GM21526 (cell line): ENCODE measurements around the gene RNF208.
"Not testable (repeated sequence)": the region's sequence is repeated elsewhere in the genome, so short reads cannot be mapped to it uniquely, and the experiment has no call there.

ENCODE experiments used
- ATAC-seq: cut with Tn5 transposase; IDR thresholded peaks from one replicate; pipeline ENCODE4 v1.9.1; 2021; ENCODE audit warnings: moderate library complexity; ENCODE audit not compliant: unreplicated experiment, low FRiP score

RNF208 gene, protein sequence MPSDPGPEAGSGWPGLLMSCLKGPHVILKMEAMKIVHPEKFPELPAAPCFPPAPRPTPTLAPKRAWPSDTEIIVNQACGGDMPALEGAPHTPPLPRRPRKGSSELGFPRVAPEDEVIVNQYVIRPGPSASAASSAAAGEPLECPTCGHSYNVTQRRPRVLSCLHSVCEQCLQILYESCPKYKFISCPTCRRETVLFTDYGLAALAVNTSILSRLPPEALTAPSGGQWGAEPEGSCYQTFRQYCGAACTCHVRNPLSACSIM

DNA sequence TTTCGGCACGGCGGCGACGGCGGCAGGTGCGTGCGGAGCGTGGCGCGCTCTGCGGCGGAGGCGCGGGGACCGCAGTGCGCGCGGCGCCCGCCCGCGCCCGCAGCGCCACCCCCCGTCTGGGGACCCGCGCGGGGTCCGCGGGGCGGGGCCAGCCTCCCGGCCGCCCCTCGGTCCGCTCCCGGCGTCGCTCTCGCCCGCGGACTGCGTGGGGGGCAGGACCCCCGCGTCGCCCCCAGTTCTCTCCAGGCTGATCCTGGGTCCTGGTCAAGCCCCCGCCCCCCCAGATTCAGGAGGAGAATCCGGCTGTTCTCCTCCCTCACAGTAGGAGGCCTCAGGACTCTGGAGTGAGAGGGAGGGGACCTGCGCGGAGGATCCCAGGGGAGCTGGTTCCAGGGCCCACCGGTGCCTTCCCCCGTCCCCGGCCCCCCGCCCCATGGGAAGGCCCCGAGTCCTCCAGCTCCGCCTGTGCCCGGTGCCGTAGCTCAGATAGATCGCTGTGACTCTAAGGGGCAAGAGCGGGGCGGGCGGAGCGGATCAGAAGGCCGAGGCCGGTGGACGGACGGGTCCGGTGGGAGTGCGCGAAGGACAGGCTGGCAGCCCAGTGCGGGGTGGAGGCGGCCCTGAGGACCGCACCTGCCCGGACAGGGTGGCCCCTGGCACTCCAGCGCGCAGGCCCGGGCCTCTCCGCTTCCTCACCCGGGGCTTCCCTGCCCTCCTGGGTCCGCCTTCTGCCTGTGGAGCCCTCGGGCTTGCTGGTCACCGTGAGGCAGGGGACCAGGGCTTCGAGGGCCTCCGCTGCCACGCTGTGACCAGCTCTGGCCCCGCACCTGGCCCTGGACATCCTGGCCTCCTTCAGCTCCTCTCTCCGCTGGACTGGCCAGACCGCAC, at the start of gene RNF208:
Gene RNF208 (minus strand): TSS at position 51 of the 888 bp plus-strand sequence. CDS start 1,028 bp downstream, outside the sequence.
- no peak for ATAC-seq

DNA sequence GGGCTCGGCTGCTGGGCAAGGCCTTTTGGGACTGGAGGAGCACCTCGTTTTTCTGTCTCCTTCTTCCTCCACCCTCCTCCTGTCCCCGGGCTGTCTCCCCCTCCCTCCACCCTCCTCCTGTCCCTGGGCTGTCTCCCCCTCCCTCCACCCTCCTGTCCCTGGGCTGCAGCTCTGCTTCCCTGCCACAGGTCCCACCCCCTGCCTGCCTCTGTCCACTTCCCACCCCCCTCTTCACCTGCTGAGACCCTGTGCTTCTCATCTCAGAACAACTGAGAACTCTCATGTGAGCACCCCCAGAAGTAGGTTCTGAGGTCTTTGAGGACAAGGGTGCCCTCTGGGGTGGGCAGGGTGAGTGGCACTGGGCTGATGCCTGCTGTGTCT, 49.6 kb upstream of the RNF208 start:
- ATAC-seq = no peak

DNA sequence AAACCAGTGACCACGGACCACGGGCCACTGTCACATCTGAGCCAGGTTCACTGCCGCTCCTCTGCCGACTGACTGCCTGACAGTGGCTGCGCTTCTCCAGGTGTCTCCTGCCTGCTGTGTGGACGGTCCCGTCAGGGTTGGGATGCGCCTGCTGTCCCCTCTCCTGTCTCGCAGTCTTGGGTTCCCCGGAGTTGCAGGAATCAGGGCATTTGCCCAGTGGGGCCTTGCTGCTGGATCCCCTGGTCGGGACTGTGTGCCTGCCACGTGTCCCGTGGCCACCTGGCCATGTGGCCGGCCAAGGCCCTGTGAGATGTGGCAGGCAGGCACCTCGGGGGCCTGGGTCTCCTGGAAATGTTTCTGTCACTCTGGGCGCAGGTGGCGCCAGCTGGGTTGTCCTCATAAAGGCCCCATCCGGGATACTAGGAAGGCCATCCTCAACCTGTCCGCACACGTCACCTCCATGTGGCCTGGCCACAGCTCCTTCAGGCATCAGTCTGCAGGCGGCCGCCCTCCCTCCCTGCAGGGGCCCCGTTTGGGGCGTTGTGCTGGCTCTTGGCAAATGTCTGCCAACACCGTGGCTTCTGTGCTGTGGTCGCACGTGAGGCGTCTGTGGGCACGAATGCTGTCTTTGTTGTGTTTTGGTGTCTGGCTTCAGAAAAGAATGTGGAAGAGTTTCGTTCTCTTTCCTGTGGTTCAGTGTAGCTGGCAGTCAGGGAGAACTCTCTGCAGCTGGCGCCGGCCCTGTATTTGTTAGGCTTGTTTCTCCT, 49.1 kb upstream of the RNF208 start:
- ATAC-seq = no peak

DNA sequence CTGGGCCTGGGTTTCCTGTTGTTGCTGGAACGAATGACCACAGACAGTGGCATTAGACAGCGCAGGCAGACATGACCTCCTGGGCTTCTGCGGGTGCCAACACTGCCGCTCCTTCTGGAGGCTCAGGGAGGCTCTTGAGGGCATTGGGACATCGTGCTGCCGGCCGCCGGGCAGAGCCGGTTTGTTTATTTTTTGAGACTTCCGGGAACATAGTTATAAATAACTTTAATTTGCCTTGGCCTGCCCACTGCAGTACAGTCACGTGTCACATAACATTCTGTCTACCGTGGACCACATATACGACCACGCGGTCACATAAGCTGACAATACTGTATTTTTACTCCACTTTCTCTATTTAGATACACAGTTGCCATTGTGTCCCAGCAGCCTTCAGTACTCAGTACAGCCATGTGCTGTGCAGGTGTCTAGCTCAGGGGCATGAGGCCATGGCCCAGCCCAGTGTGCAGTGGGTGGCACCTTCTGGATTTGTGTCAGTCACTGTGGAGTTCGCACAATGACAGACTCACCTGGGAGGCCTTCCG, 47.3 kb upstream of the RNF208 start:
- no peak for ATAC-seq

DNA sequence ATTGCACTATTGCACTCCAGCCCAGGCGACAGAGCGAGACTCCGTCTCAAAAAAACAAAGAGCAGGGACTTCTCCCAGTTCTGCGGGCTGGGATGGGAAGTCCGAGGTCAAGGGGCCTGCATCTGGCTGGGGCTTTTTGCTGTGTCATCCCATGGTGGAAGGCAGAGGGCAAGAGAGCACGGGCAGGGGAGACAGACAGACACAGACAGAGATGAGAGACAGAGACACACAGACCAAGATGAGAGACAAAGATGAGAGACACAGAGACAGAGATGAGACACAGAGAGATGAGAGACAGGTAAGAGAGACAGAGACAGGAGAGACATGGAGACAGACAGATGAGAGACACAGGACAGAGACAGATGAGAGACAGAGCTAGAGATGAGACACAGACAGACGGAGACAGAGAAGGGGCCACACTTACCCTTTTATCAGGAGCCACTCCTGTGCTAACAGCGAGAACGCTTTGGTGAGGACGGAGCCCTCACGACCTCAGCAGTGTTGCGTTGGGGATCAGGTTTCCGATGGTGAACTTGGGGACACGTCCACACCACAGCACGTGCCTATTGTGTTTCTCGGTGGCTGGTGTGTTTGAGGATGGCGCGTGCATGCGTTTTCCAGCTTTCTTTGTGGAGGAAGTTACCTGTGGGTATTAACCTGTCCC, 46.6 kb upstream of the RNF208 start:
- no peak for ATAC-seq

DNA sequence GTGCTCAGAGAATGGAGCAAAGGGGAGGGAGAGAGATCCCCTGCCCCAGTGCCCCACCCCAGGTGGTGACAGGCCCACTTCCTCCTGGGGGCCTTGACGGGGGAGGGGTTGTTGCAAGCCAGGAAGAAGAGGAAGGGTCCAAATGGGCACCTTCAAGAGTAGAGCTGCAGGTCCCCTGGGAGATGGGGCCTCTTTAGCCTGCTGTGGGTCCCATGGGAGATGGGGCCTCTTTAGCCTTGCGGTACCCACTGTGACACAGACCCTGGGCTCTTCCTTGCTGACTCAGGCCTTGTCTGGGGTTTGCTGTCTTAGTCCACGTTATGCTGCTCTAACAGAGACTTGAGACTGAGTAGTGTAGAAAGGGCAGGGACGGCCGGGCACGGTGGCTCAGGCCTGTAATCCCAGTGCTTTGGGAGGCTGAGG, 45.9 kb upstream of the RNF208 start:
- no peak for ATAC-seq

DNA sequence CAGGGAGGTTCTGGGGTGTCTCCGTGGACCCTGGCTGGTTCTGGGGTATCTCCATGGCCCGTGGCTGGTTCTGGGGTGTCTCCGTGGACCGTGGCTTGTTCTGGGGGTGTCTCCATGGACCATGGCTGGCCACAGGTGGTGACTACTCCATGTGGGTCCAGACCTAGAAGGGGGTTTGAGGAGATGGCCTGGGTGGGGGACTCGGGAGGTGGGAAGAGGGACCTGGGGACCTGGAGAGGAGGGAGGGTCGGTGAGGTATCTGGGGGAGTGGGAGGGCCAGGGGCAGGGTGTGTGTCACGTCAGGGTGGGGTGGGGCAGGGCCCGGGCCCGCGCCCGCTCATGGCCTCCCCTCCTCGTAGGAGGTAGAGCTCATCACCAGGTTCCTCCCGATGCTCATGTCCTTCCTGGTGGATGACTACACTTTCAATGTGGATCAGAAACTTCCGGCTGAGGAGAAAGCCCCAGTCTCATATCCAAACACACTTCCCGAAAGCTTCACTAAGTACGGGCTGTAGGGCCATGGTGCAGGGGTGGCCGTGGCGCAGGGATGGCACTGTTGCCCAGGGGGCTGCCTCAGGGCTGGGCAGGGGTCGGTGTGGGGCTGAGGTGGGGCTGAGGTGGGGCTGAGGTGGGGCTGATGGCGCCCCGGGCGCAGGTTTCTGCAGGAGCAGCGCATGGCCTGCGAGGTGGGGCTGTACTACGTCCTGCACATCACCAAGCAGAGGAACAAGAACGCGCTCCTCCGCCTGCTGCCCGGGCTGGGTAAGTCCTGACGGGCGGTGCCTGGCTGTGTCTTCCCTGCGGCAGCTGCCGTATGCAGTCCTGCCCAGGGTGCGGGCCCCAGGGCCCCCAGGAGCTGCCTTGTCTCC, 44.8 kb upstream of the RNF208 start:
- no peak for ATAC-seq

DNA sequence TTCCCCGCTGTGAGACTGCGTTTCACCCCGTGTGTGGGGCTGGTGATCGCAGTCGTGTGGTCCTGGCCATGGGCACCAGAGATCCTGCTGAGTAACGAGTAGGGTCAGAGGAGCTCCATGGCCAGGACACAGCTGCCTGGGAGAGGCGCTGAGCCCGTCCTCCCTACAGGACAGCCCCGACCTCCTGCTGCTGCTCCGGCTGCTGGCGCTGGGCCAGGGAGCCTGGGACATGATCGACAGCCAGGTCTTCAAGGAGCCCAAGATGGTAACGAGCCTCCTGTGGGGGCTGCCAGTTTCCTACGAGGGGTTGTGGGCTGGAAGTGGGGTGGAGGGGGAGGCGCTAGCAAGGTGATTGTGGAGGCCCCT, 44.1 kb upstream of the RNF208 start:
- no peak for ATAC-seq

DNA sequence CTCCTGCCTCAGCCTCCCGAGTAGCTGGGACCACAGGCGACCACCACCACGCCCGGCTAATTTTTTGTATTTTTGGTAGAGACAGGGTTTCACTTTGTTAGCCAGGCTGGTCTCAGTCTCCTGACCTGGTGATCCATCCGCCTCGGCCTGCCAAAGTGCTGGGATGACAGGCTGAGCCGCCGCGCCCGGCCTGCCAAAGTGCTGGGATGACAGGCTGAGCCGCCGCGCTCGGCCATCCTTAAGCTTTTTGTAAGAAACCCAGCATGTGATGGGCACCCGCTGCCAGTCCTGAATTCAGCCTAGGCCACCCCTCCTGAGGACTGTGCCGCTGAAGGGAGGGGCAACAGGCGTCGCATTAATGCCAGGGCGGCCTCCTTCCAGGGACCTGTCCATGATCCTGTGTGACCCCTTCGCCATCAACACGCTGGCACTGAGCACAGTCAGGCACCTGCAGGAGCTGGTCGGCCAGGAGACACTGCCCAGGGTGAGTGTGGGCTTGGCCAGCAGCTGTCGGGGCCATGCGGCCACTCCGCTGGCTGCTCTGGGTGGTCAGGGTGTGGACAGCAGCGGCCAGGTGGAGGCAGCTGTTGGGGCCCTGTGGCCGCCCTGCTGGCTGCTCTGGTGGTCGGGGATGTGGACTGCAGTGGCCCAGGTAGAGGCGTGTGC, 43.6 kb upstream of the RNF208 start:
- no peak for ATAC-seq

DNA sequence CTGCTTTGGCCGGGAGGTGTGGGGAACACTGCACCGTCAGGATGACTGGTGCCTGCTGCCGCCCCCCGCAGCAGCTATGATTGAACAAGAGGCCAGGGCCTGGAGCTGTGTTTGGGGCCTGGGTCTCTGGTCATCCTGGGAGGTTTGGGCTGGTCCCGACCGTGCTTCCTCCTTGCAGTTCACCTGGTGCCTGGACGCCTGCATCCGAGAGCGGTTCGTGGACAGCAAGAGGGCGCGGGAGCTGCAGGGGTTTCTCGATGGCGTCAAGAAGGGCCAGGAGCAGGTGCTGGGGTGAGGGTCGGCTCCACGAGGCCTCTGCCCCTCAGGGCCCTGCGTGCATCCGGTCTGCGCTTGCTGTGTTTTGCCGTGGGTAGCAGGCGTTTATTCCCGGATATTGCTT, 42.0 kb upstream of the RNF208 start:
- ATAC-seq = no peak

DNA sequence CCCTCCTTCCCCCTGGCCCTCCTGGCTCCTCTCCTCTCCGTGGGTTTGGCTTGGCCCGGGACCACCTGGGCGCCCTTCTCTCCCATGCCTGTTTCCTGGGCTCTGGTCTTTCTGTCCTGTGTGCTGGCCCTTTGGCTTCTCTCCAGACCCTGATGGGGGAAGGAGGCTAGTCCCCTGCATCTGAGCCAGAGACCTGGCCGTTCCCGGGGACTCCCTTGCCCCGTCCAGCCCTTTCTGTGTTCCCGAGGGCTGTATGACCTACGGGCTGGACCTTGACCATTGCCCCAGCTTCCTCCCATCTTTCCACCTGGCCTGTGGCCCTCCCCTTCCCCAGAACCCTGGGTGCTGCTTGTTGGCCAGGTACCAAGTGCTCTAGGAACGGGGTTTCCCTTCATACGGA, 41.5 kb upstream of the RNF208 start:
- no peak for ATAC-seq

DNA sequence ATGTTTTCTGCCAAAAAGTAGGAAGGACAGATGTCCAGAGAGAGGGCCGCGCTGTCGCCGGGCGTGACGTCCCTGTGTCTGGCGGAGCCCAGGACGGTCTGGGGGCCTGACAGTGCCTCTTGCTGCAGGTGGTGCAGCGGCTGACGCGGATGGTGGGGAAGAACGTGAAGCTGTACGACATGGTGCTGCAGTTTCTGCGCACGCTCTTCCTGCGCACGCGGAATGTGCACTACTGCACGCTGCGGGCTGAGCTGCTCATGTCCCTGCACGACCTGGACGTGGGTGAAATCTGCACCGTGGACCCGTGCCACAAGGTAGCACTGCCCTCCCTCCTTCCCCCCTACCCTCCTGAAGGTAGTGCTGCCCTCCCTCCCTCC, 40.9 kb upstream of the RNF208 start:
- ATAC-seq = no peak

DNA sequence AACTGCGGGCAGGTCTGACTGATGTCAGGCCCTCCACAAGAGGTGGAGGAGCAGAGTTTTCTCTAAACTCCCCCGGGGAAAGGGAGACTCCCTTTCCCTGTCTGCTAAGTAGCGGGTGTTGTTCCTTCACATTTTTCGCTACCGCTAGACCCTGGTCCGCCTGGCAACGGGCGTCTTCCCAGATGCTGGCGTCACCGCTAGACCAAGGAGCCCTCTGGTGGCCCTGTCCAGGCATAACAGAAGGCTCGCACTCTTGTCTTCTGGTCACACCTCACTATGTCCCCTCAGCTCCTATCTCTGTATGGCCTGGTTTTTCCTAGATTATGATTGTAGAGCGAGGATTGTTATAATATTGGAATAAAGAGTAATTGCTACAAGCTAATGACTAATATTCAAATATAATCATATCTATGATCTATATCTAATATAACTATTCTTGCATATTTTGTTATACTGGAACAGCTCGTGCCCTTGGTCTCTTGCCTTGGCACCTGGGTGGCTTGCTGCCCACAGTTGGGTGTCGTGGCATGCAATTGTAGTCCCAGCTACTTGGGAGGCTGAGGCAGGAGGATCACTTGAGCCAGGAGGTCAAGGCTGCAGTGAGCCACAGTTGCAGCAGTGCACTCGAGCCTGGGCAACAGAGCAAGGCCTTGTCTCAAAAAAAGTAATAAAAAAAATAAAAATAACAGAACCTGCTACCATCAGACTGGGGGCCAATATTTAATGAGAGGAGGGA, 40.3 kb upstream of the RNF208 start:
- not testable (repeated sequence) for ATAC-seq

DNA sequence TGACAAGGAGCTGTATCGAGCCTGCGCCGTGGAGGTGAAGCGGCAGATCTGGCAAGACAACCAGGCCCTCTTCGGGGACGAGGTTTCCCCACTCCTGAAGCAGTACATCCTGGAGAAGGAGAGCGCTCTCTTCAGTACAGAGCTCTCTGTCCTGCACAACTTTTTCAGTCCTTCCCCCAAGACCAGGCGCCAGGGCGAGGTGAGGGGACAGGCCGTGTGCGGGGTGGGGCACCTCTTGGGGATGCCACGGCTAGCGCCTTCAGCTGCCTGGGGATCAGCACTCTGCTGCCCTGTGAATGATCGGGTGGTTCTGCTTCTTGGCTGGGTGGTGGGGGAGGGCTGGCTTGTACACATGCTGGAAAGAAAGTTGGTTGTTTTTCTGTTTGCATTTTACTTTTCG, 34.8 kb upstream of the RNF208 start:
- no peak for ATAC-seq

DNA sequence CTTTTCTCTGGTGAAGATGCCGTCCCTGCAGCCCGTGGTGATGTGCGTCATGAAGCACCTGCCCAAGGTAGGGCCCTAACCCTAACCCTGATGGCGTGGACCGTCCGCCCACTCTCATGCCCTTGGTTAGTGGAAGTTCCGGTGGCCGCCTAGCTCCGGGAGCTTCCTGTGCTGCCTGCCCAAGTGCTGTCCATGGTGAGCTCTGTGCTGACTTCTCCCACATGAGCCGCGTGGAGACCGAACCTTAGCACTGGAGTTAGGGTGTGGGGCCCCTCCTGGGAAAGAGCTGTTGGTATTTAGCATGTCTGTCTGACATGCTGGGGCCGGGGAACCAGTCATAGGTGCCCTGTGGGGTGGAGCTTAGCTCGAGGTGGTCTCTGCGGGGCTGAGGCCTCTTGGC, 34.3 kb upstream of the RNF208 start:
- no peak for ATAC-seq

DNA sequence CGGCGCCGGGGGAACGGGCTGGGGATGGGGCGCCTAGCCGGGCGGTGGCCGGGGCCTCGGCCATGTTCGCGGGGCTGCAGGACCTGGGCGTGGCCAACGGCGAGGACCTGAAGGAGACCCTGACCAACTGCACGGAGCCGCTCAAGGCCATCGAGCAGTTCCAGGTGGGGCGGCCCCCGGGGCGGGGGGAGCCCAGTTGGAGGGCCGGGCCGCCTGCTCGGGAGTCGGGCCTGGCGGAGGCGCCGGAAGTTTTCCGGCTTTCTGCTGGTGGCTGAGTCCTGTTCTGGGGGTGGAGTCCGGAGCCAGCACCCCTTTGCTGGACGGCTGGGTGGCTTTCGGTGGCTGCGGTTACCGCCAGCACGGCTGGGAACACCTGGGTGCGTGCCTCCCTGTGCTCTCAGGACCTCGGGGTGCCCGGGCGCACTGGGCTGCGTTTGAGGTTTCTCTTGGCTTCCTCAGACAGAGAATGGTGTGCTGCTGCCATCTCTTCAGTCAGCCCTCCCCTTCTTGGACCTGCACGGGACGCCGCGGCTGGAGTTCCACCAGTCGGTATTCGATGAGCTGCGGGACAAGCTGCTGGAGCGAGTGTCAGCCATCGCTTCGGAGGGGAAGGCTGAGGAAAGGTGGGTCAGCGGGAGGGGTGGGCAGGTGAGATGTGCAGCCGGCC, 33.5 kb upstream of the RNF208 start:
- ATAC-seq = peak; percentile 26

DNA sequence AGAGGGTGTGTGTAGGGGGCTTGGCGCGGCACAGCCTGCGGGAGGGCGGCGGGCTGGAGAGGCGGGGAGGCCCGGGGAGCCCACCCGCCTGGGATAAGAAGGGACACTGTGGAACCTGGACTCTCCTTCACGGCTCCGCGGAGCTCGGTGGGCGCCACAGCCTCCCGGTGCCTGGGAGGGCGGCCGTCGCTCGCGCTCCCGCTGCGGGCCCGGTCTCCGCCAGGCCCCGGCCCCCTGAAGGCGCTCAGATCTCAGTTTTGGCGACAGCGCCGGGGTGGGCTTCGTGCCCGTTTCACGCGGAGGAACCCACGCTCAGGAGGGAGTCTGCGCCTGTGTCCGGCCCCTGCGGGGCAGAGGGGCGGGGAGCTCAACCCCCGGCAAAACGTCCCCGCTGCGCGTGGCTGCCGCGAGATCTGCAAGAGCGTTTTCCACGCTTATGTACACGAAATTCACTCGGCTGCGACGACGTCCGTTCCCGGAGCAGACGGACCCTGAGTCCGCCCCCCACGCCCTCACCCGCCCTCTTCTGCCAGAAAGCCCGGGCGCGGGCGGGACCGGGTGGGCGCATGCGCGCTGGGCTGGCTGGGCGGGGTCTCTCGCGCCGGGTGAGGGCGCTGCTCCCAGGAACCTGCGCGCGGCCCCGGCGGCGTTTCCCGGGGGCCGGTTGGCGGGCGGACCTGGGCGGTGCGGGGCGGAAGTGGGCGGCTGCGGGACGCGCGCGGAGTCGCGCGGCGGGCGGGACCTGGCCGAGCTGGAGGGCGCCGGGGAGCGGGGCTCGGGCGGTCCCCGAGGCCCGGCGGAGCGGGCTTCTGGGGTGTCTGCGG, 32.8 kb upstream of the RNF208 start, which contains the start of gene NELFB:
Gene NELFB (plus strand): TSS at position 704 of the 824 bp plus-strand sequence.
- peak; percentile 52 for ATAC-seq
